ENCODE measurements around the gene CSRP1. TPM values are rescaled to one million over a fixed set of nuclear protein-coding genes. Genes with fewer than 3 reads are reported as not detected.
A peak's percentile ranks its signal among the peaks of the same experiment; 100 is the strongest.

CSRP1 gene
- total and polyA plus RNA-seq, 2 donors (not counting 1 experiment from before 2014, with no cell fraction given): 23.8 to 36.7 TPM

- peaks cover 4% of the 10 kb centered on the region for H3K27me3 Mint-ChIP-seq
Measured at GRCh38 chr1:201480231-201481003, 26.5 kb downstream of the CSRP1 start.

More at GRCh38 chr1:201480231-201481003, 26.5 kb downstream of the CSRP1 start:
- Histone ChIP-seq H3K4me1 (ENCODE audit: control insufficient read depth in 2 of 2, insufficient read depth in 2 of 2, low read length in 2 of 2) (peaks cover 14 to 25% of the 10 kb centered on the region in 2 donors), H3K36me3 (replicated peaks in 1 of 2; ENCODE audit: control extremely low read depth in 1 of 2, control insufficient read depth in 1 of 2, extremely low read depth in 1 of 2, insufficient read depth in 2 of 2, low read length in 1 of 2) (peaks cover 0 to 7% of the 10 kb centered on the region in 2 experiments), H2AFZ (ENCODE audit: insufficient read depth, low read depth, low read length, poor library complexity, severe bottlenecking) (peak overlapping the region; percentile 81), H4K20me1 (ENCODE audit: control insufficient read depth, insufficient read depth, low read length, poor library complexity, severe bottlenecking) (no peaks in the 10 kb centered on the region), H3K27ac (ENCODE audit: low read length in 2 of 2) (no peak overlapping the region), H3K9me3 (ENCODE audit: control extremely low read depth in 1 of 3, control insufficient read depth in 2 of 3, insufficient read depth in 1 of 3, low read length in 2 of 3) (no peaks in the 10 kb centered on the region), H3K9ac (ENCODE audit: low read length) (peak overlapping the region; percentile 65), H3K4me2 (replicated peaks; ENCODE audit: low read depth, low read length, poor library complexity, severe bottlenecking) (peak overlapping the region; percentile 86), H3K27me3 (replicated peaks in 1 of 4; ENCODE audit: control extremely low read depth in 1 of 4, control insufficient read depth in 3 of 4, insufficient read depth in 4 of 4, low read length in 3 of 4) (peaks cover 0 to 19% (median 2%) of the 10 kb centered on the region in 4 experiments), H3K79me2 (ENCODE audit: control insufficient read depth, insufficient read depth, low read length) (no peaks in the 10 kb centered on the region), H3K4me3 (ENCODE audit: control extremely low read depth in 1 of 5, extremely low read depth in 1 of 5, insufficient read depth in 1 of 5, low read depth in 2 of 5, low read length in 4 of 5) (peak overlapping the region; percentile 31 to 67 (median 47))
- Mint-ChIP-seq H3K27ac (peak overlapping the region; percentile 81), H3K4me1 (peaks cover 26% of the 10 kb centered on the region), H3K9me3 (ENCODE audit: insufficient read depth) (no peaks in the 10 kb centered on the region), H3K4me3 (peak overlapping the region; percentile 87)
- TF ChIP-seq EZH2 (IDR thresholded peaks at IDR 0.05; ENCODE audit: borderline replicate concordance, insufficient read depth, low read depth, low read length, poor library complexity, severe bottlenecking): no peak
- TF ChIP-seq CTCF (IDR thresholded peaks at IDR 0.05): no peak
- WGBS (ENCODE audit: insufficient coverage): 4% methylated on average over 27 of the region's 37 CpGs
- POLR2A ChIA-PET: interaction anchor here (0.5 kb wide), 1 partner anchor 43 kb away, joined by 3 read pairs; no protein-coding TSS in a partner anchor
- CTCF ChIA-PET: interaction anchor here (0.6 to 10.2 kb wide), 15 partner anchors 8 to 552 kb away, joined by 3 to 407 read pairs (median 9); partner anchors contain the start of genes CSRP1 and RNPEP
- DNase-seq (peak; percentile 83), ATAC-seq (ENCODE audit: low read depth) (peak; percentile 59)
- intact Hi-C loops (cut with micrococcal nuclease): loop anchor here (2.0 to 5.0 kb wide), 2 partner anchors 33 to 46 kb away; no protein-coding TSS in a partner anchor
